ENCODE data around the gene RAMP2. TPM values are rescaled to one million over a fixed set of nuclear protein-coding genes. Genes with fewer than 3 reads are reported as not detected.
"Not testable (repeated sequence)": the region's sequence is repeated elsewhere in the genome, so short reads cannot be mapped to it uniquely, and the experiment has no call there.

RAMP2 gene
- total RNA-seq, 2 experiments from 2014 or later = not detected

DNA sequence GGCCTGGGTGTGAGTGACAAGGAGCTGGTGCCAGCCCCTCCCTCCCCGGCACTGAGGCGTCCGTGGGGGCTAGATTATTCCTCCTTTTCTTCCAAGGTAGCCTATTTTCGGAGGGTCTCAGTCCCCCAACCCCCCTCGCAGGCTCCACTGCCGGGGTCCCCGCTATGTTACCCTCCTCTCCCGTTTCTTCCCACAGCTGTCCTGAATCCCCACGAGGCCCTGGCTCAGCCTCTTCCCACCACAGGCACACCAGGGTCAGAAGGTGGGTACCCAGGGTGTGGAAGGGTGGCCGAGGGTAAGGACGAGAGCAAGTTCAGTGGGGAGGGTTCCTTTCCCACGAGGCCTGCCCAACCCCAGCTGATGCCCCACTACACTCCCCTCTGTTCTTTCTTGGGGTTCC lies 611 bp downstream of the RAMP2 start:
- Histone ChIP-seq H3K9me2 (ENCODE audit: insufficient read depth, low read length) (no peaks in the 10 kb centered on the region), H2AFZ (ENCODE audit: low read length) (no peak overlapping the region), H3K27ac (ENCODE audit: low read depth, low read length, poor library complexity, severe bottlenecking) (no peak overlapping the region), H3K4me1 (ENCODE audit: insufficient read depth, low read length, poor library complexity, severe bottlenecking) (peaks cover 9% of the 10 kb centered on the region), H3K9me3 (ENCODE audit: low read length) (no peaks in the 10 kb centered on the region), H3K79me2 (ENCODE audit: insufficient read depth, low read depth, low read length) (no peaks in the 10 kb centered on the region), H4K20me1 (ENCODE audit: insufficient read depth, low read length) (no peaks in the 10 kb centered on the region), H3K4me3 (ENCODE audit: low read depth, low read length, poor library complexity, severe bottlenecking) (no peak overlapping the region), H3K36me3 (ENCODE audit: insufficient read depth, low read length) (no peaks in the 10 kb centered on the region), H3K4me2 (ENCODE audit: low read length) (no peak overlapping the region)
- intact Hi-C loops (cut with micrococcal nuclease; ENCODE audit: unreplicated experiment) = no loop called here
- ChIA-PET POLR2A (interaction anchor here (1.3 kb wide), 1 partner anchor 18 kb away, joined by 5 read pairs; no protein-coding TSS in a partner anchor), CTCF (ENCODE audit: unreplicated experiment) (no interaction called here)
- no TSS peak for BruUV-seq (replicated peaks)
- DNase-seq (ENCODE audit: low spot score) = no peak
- no peak for TF ChIP-seq EZH2phosphoT487 (IDR thresholded peaks at IDR 0.05; ENCODE audit: borderline replicate concordance, low read depth, low read length)
- TF ChIP-seq, protein P1, sequence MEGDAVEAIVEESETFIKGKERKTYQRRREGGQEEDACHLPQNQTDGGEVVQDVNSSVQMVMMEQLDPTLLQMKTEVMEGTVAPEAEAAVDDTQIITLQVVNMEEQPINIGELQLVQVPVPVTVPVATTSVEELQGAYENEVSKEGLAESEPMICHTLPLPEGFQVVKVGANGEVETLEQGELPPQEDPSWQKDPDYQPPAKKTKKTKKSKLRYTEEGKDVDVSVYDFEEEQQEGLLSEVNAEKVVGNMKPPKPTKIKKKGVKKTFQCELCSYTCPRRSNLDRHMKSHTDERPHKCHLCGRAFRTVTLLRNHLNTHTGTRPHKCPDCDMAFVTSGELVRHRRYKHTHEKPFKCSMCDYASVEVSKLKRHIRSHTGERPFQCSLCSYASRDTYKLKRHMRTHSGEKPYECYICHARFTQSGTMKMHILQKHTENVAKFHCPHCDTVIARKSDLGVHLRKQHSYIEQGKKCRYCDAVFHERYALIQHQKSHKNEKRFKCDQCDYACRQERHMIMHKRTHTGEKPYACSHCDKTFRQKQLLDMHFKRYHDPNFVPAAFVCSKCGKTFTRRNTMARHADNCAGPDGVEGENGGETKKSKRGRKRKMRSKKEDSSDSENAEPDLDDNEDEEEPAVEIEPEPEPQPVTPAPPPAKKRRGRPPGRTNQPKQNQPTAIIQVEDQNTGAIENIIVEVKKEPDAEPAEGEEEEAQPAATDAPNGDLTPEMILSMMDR (conservative IDR thresholded peaks at IDR 0.05; ENCODE audit: low read length) = no peak

DNA sequence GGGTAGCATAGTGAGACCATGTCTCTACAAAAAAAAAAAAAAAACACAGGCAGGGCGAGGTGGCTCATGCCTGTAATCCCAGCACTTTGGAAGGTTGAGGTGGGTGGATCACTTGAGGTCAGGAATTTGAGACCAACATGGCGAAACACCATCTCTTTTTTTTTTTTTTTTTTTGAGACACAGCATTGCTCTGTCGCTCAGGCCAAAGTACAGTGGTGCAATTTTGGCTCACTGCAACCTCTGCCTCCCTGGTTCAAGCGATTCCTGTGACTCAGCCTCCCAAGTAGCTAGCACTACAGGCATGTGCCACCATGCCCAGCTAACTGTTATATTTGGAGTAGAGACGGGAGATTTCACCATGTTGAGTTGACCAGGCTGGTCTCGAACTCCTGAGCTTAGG lies 5.1 kb downstream of the RAMP2 start:
- intact Hi-C loops (cut with micrococcal nuclease; ENCODE audit: unreplicated experiment) = no loop called here

DNA sequence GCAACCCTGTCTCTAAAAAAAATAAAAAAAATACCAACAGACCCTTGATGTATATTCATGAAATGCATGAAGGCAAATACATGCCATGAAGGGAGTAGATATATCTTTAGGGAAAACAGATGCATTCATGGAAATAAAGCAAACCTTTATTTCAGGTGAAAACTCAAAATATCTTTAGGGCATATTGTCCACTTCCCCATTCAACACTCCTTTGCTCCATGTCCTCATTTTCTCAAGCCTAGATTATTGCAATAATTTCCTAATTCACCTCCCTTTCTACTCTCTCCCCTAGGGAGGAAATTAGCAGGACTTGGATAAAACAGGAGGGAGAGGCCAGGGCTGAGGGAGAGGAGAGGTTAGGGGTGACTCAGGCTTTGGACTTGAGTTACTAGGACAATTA lies 6.5 kb downstream of the RAMP2 start:
- Histone ChIP-seq H3K4me2 (ENCODE audit: low read length) (no peak overlapping the region), H3K9me3 (ENCODE audit: low read length) (no peaks in the 10 kb centered on the region)

More for the DNA sequence above, 5.1 kb downstream of the RAMP2 start:
- DNase-seq (ENCODE audit: low spot score) = no peak
- no peaks in the 10 kb centered on the region for H3K9me3 ChIP-seq (ENCODE audit: low read length)
- TF ChIP-seq, protein P1 (conservative IDR thresholded peaks at IDR 0.05; ENCODE audit: low read length) = no peak
- TF ChIP-seq EZH2phosphoT487 (IDR thresholded peaks at IDR 0.05; ENCODE audit: borderline replicate concordance, low read depth, low read length) = no peak
- ChIA-PET POLR2A (no interaction called here), CTCF (ENCODE audit: unreplicated experiment) (no interaction called here)
- H3K79me2 ChIP-seq (ENCODE audit: insufficient read depth, low read depth, low read length) = no peaks in the 10 kb centered on the region
- no peak overlapping the region for H3K4me3 ChIP-seq (ENCODE audit: low read depth, low read length, poor library complexity, severe bottlenecking)
- H2AFZ ChIP-seq (ENCODE audit: low read length) = no peak overlapping the region
- H4K20me1 ChIP-seq (ENCODE audit: insufficient read depth, low read length) = no peaks in the 10 kb centered on the region
- H3K27ac ChIP-seq (ENCODE audit: low read depth, low read length, poor library complexity, severe bottlenecking) = no peak overlapping the region
- H3K36me3 ChIP-seq (ENCODE audit: insufficient read depth, low read length) = no peaks in the 10 kb centered on the region
- H3K4me1 ChIP-seq (ENCODE audit: insufficient read depth, low read length, poor library complexity, severe bottlenecking) = peaks cover 2% of the 10 kb centered on the region
- BruUV-seq (replicated peaks) = no TSS peak
- H3K9me2 ChIP-seq (ENCODE audit: insufficient read depth, low read length) = no peaks in the 10 kb centered on the region
- H3K4me2 ChIP-seq (ENCODE audit: low read length) = no peak overlapping the region

DNA sequence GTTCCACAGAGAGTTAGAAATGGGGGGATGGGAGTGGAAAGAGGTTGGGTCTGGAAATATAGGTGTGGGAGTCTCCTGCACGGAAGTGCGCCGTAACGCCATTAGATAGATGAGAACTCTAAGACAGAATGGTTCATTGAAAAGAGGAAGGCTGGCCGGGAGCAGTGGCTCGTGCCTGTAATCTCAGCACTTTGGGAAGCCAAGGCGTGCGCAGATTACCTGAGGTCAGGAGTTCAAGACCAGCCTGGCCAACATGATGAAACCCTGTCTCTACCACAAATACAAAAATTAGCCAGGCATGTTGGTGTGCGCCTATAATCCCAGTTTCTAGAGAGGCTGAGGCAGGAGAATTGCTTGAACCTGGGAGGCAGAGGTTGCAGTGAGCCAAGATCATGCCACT lies 7.0 kb downstream of the RAMP2 start:
- H3K4me3 ChIP-seq (ENCODE audit: low read depth, low read length, poor library complexity, severe bottlenecking); H2AFZ ChIP-seq (ENCODE audit: low read length); H3K9me3 ChIP-seq (ENCODE audit: low read length); POLR2A ChIA-PET; DNase-seq (ENCODE audit: low spot score); H3K36me3 ChIP-seq (ENCODE audit: insufficient read depth, low read length); intact Hi-C loops (cut with micrococcal nuclease; ENCODE audit: unreplicated experiment); H4K20me1 ChIP-seq (ENCODE audit: insufficient read depth, low read length); H3K27ac ChIP-seq (ENCODE audit: low read depth, low read length, poor library complexity, severe bottlenecking); H3K4me1 ChIP-seq (ENCODE audit: insufficient read depth, low read length, poor library complexity, severe bottlenecking); H3K9me2 ChIP-seq (ENCODE audit: insufficient read depth, low read length); H3K4me2 ChIP-seq (ENCODE audit: low read length); BruUV-seq (replicated peaks); H3K79me2 ChIP-seq (ENCODE audit: insufficient read depth, low read depth, low read length); CTCF ChIA-PET (ENCODE audit: unreplicated experiment): not testable (repeated sequence)

More for the DNA sequence above, 6.5 kb downstream of the RAMP2 start:
- Histone ChIP-seq H3K27ac (ENCODE audit: low read depth, low read length, poor library complexity, severe bottlenecking) (no peak overlapping the region), H3K4me1 (ENCODE audit: insufficient read depth, low read length, poor library complexity, severe bottlenecking) (peaks cover 2% of the 10 kb centered on the region), H3K79me2 (ENCODE audit: insufficient read depth, low read depth, low read length) (no peaks in the 10 kb centered on the region), H3K4me3 (ENCODE audit: low read depth, low read length, poor library complexity, severe bottlenecking) (no peak overlapping the region), H3K36me3 (ENCODE audit: insufficient read depth, low read length) (no peaks in the 10 kb centered on the region), H4K20me1 (ENCODE audit: insufficient read depth, low read length) (no peaks in the 10 kb centered on the region), H2AFZ (ENCODE audit: low read length) (no peak overlapping the region), H3K9me2 (ENCODE audit: insufficient read depth, low read length) (no peaks in the 10 kb centered on the region)
- no peak for DNase-seq (ENCODE audit: low spot score)
- no peak for TF ChIP-seq EZH2phosphoT487 (IDR thresholded peaks at IDR 0.05; ENCODE audit: borderline replicate concordance, low read depth, low read length)
- TF ChIP-seq, protein P1 (conservative IDR thresholded peaks at IDR 0.05; ENCODE audit: low read length) = no peak
- ChIA-PET POLR2A (interaction anchor here (0.6 kb wide), 1 partner anchor 16 kb away, joined by 3 read pairs; no protein-coding TSS in a partner anchor), CTCF (ENCODE audit: unreplicated experiment) (interaction anchor here (0.6 kb wide), 1 partner anchor 90 kb away, joined by 3 read pairs; no protein-coding TSS in a partner anchor)
- intact Hi-C loops (cut with micrococcal nuclease; ENCODE audit: unreplicated experiment) = no loop called here
- no TSS peak for BruUV-seq (replicated peaks)

All from OCI-LY7 (cell line).